Measurements from ENCODE around the gene SLC4A3.

GRCh38 chr2:219593154-219593553 is 34.3 kb upstream of the SLC4A3 start:
- TF ChIP-seq CTCF (IDR thresholded peaks at IDR 0.05; ENCODE audit: borderline replicate concordance, extremely low read depth, low read length, poor library complexity, severe bottlenecking) (no peak), EZH2 (IDR thresholded peaks at IDR 0.05; ENCODE audit: borderline replicate concordance, low read depth, low read length, severe bottlenecking) (no peak)

Data from DND-41 (cell line).